K562 (cell line): ENCODE measurements around the gene MYO1F. TPM values are rescaled to one million over a fixed set of nuclear protein-coding genes. Genes with fewer than 3 reads are reported as not detected.

ENCODE experiments used
- CTBP1 ChIP-seq: fragments of 450-650 bp; IDR thresholded peaks from 2 replicates; pipeline ENCODE4 v1.6.1; 2016; ENCODE audit warnings: borderline replicate concordance
- DEAF1 ChIP-seq: fragments of 450-650 bp; formaldehyde crosslinking; IDR thresholded peaks from 2 replicates; pipeline ENCODE4 v1.4.0; 2020; ENCODE audit warnings: mild to moderate bottlenecking, moderate library complexity
- E4F1 ChIP-seq: fragments of 250-450 bp; sonication (Bioruptor Pico); IDR thresholded peaks from 2 replicates; pipeline ENCODE4 v1.5.0; 2021; ENCODE audit warnings: mild to moderate bottlenecking, borderline replicate concordance
- EHMT2 ChIP-seq: fragments of 450-650 bp; IDR thresholded peaks from 2 replicates; pipeline ENCODE4 v1.6.1; 2018; ENCODE audit warnings: antibody characterized with exemption
- EP300 ChIP-seq: IDR thresholded peaks from 2 replicates; pipeline ENCODE4 v1.6.1; 2012; ENCODE audit warnings: low read length, improper control_type of control experiment
- GTF2E2 ChIP-seq: fragments of 200-800 bp; sonication (Bioruptor generic); IDR thresholded peaks from 2 replicates; pipeline ENCODE4 v1.6.1; 2016; ENCODE audit warnings: missing genetic modification characterization, missing compliant biosample characterization
- MNT ChIP-seq, 2 experiments: fragments of 450-650 bp; conservative IDR thresholded peaks; 2 replicates each; pipeline ENCODE4 v1.6.1; 2017; ENCODE audit warnings: mild to moderate bottlenecking in 2 of 2, moderate library complexity in 2 of 2
- REST ChIP-seq, 2 experiments: fragments of 450-650 bp; formaldehyde crosslinking in 1 of 2; IDR thresholded peaks; 2 replicates each; pipeline versions ENCODE4 v1.4.0 to v1.6.1; 2014 to 2020; ENCODE audit warnings: mild to moderate bottlenecking in 2 of 2, borderline replicate concordance in 1 of 2, low read depth in 1 of 2
- TBL1XR1 ChIP-seq, 2 experiments: IDR thresholded peaks; 2 replicates each; pipeline ENCODE4 v1.6.1; 2012; ENCODE audit warnings: improper control_type of control experiment in 2 of 2, low read length in 2 of 2, mild to moderate bottlenecking in 1 of 2
- TEAD4 ChIP-seq, 2 experiments: sonication (generic) in 1 of 2; formaldehyde crosslinking in 1 of 2; IDR thresholded peaks; 2 replicates each; pipeline versions ENCODE4 v1.6.1 to v1.8.0; 2012 to 2022; ENCODE audit warnings: borderline replicate concordance in 1 of 2, inconsistent platforms in 1 of 2, low read length in 1 of 2, mild to moderate bottlenecking in 1 of 2, missing genetic modification reagents in 1 of 2
- ZFP36 ChIP-seq: fragments of 150-350 bp; IDR thresholded peaks from 2 replicates; pipeline ENCODE4 v1.6.1; 2018; ENCODE audit warnings: low read length, low read depth; ENCODE audit not compliant: partially characterized antibody
- polyA plus RNA-seq, 8 experiments: library from polyadenylated mRNA; depleted of rRNA in 4 of 8; stranded (reverse) in 5 of 8; unstranded in 3 of 8; fragments of >200 nt; fragmentation: Nextera tagmentation in 2 of 8; fragmentation: Illumina TruSeq in 1 of 8; extraction: Ambion mirVana in 2 of 8; extraction: Trizol in 1 of 8; gene quantifications; 2 replicates each; pipeline versions ENCODE4 v1.2.1 to v1.2.3, GENCODE V29; 2011 to 2014; ENCODE audit warnings: inconsistent platforms in 1 of 8, missing spikeins in 1 of 8
- total RNA-seq, 7 experiments: library from RNA; depleted of rRNA in 6 of 7; stranded (reverse); fragments of >200 nt in 6 of 7; fragmentation: Illumina TruSeq in 2 of 7; extraction: Trizol in 2 of 7; gene quantifications; 2 replicates each; pipeline versions ENCODE4 v1.2.1 to v1.2.3, GENCODE V29; 2011 to 2021; ENCODE audit warnings: low replicate concordance in 1 of 7

The MYO1F gene
- total and polyA plus RNA-seq, 9 of the 15 experiments (the other 6 are each of a cell fraction or from before 2014, with no cell fraction given): 0.78 to 9.4 (median 4.3) TPM

GRCh38 chr19:8569066-8569771 is 8.0 kb downstream of the MYO1F start (continued):
- peak; percentile 24; the same call in 1 of the 2 replicates for TF ChIP-seq REST (IDR thresholded peaks at IDR 0.05; ENCODE audit: borderline replicate concordance)
- no peak for TF ChIP-seq REST (CRISPR knock-in tag; IDR thresholded peaks at IDR 0.05; ENCODE audit: low read depth)
- 0 out of 2 replicates have a peak, but pooled peaks have one; percentile 27 for TF ChIP-seq DEAF1
- TF ChIP-seq ZFP36: peak; percentile 42
- TF ChIP-seq CTBP1: peak; percentile 64; the same call in 1 of the 2 replicates
- peak; percentile 81; the same call in 1 of the 2 replicates for TF ChIP-seq EP300
- TF ChIP-seq TEAD4 (IDR thresholded peaks at IDR 0.05; ENCODE audit: low read length): peak; percentile 59
- no peak for TF ChIP-seq TEAD4 (CRISPR knock-in tag; IDR thresholded peaks at IDR 0.05; ENCODE audit: borderline replicate concordance)
- peak; percentile 33; the same call in 1 of the 2 replicates for TF ChIP-seq EHMT2
- TF ChIP-seq GTF2E2 (tag): peak; percentile 52; the same call in 1 of the 2 replicates
- no peak for TF ChIP-seq E4F1 (CRISPR knock-in tag)
- TF ChIP-seq MNT (conservative IDR thresholded peaks at IDR 0.05): 0 out of 4 replicates have a peak, but pooled peaks of 1 of the 2 experiments have one; percentile 24
- TF ChIP-seq TBL1XR1 (IDR thresholded peaks at IDR 0.05; ENCODE audit: low read length in 2 of 2): peak in 1 of 2 experiments; percentile 73; a peak in 1 of 4 replicates
